GM12878 (cell line): Measurements from ENCODE around the gene TAS2R19. TPM values are rescaled to one million over a fixed set of nuclear protein-coding genes. Genes with fewer than 3 reads are reported as not detected.
A peak's percentile ranks its signal among the peaks of the same experiment; 100 is the strongest.
"Not testable (repeated sequence)": the region's sequence is repeated elsewhere in the genome, so short reads cannot be mapped to it uniquely, and the experiment has no call there.

Experiments
- ATAC-seq: fragments of 200-7000 bp; cut with Tn5 transposase; 3 replicates; pipeline ENCODE4 v1.9.1; 2020; ENCODE audit warnings: mild to moderate bottlenecking, moderate library complexity
- BruUV-seq: library from RNA; stranded (reverse); fragments of 400-500 nt; replicated peaks from 2 replicates; lab custom pipeline; 2021; lab: Mats Ljungman, UMichigan
- CTCF ChIA-PET: fragments of 300-600 bp; sonication (Branson Sonifier 250); formaldehyde crosslinking; extraction: SDS; loops from one replicate; lab custom pipeline; 2021; ENCODE audit warnings: inconsistent platforms; lab: Yijun Ruan, JAX
- POLR2A ChIA-PET: fragments of 350-600 bp; formaldehyde crosslinking; extraction: SDS; loops from one replicate; lab custom pipeline; 2021; ENCODE audit warnings: inconsistent platforms; lab: Charles Lee
- RAD21 ChIA-PET: fragments of 300-600 bp; sonication (Branson Sonifier 250); formaldehyde crosslinking; loops from one replicate; lab custom pipeline; 2023; ENCODE audit warnings: antibody characterized with exemption; ENCODE audit not compliant: unreplicated experiment; lab: Charles Lee
- SMC1A ChIA-PET: fragments of 300-600 bp; sonication (Branson Sonifier 250); formaldehyde crosslinking; loops from one replicate; lab custom pipeline; 2023; ENCODE audit not compliant: unreplicated experiment, uncharacterized antibody; lab: Charles Lee
- DNase-seq: peaks from one replicate; pipeline ENCODE4 v3.0.0-alpha.2; 2011; ENCODE audit warnings: low read depth, low spot score
- FAIRE-seq: peaks from 3 replicates; lab custom pipeline; 2011; peaks lifted over from hg19 to GRCh38; lab: Jason Lieb, UNC
- H2AFZ ChIP-seq: 2 replicates; pipeline ENCODE4 v1.6.0; 2011; ENCODE audit warnings: low read depth, low read length, control low read depth; ENCODE audit not compliant: control insufficient read depth
- H3K27ac ChIP-seq: 2 replicates; pipeline ENCODE4 v1.5.1; 2011; ENCODE audit warnings: control low read depth; ENCODE audit not compliant: control insufficient read depth, insufficient read depth
- H3K27me3 ChIP-seq, 2 experiments: replicated peaks in 1 of 2; 2 replicates each; pipeline versions ENCODE4 v1.6.0 to v1.6.1; 2011; ENCODE audit warnings: low read length in 1 of 2; ENCODE audit not compliant: control insufficient read depth in 2 of 2, insufficient read depth in 2 of 2
- H3K36me3 ChIP-seq, 2 experiments: 2 replicates each; pipeline ENCODE4 v1.5.1; 2011; ENCODE audit warnings: low read length in 1 of 2; ENCODE audit not compliant: control insufficient read depth in 2 of 2, insufficient read depth in 2 of 2
- H3K4me1 ChIP-seq: 2 replicates; pipeline ENCODE4 v1.6.1; 2011; ENCODE audit warnings: mild to moderate bottlenecking, low read length, moderate library complexity, mixed read lengths; ENCODE audit not compliant: control insufficient read depth, insufficient read depth
- H3K4me2 ChIP-seq: 2 replicates; pipeline ENCODE4 v1.6.0; 2011; ENCODE audit warnings: control low read depth; ENCODE audit not compliant: control insufficient read depth, insufficient read depth
- H3K4me3 ChIP-seq: fragments of 200-600 bp; sonication (generic); 2 replicates; pipeline ENCODE4 v1.5.1; 2016
- H3K79me2 ChIP-seq: 2 replicates; pipeline ENCODE4 v1.6.0; 2011; ENCODE audit warnings: low read length; ENCODE audit not compliant: control insufficient read depth, insufficient read depth
- H3K9ac ChIP-seq: 2 replicates; pipeline ENCODE4 v1.8.0; 2011; ENCODE audit warnings: low read length, control low read depth, mixed read lengths; ENCODE audit not compliant: control insufficient read depth, insufficient read depth
- H3K9me3 ChIP-seq: replicated peaks from 3 replicates; pipeline ENCODE4 v1.5.1; 2011; ENCODE audit warnings: mild to moderate bottlenecking, low read length; ENCODE audit not compliant: control insufficient read depth, insufficient read depth
- H4K20me1 ChIP-seq: 2 replicates; pipeline ENCODE4 v1.6.0; 2011; ENCODE audit not compliant: control insufficient read depth, insufficient read depth
- HCFC1 ChIP-seq: fragments of 150-350 bp; IDR thresholded peaks from 2 replicates; pipeline ENCODE4 v1.6.1; 2014; ENCODE audit warnings: low read length
- NFYB ChIP-seq: IDR thresholded peaks from 2 replicates; pipeline ENCODE4 v1.6.1; 2011; ENCODE audit warnings: low read depth, mild to moderate bottlenecking, low read length, improper control_type of control experiment, moderate library complexity; ENCODE audit not compliant: insufficient read depth
- PAX5 ChIP-seq: IDR thresholded peaks from 2 replicates; pipeline ENCODE4 v1.6.1; 2011; ENCODE audit warnings: low read depth, low read length, borderline replicate concordance
- ZBED1 ChIP-seq: IDR thresholded peaks from 2 replicates; pipeline ENCODE4 v1.6.1; 2016; ENCODE audit warnings: borderline replicate concordance
- WGBS: methylation state at CpG from one replicate; pipeline ENCODE4 v1.1.6; 2016; ENCODE audit warnings: low lambda C conversion rate; ENCODE audit not compliant: insufficient replicate concordance, insufficient coverage; ENCODE audit errors: missing lambda C conversion rate; 5-methylcytosine and 5-hydroxymethylcytosine counted together
- in situ Hi-C: fragments of 300-500 bp; cut with MboI; formaldehyde crosslinking; loops from 9 replicates; pipeline ENCODE4 v1.14.3; 2018; ENCODE audit warnings: mixed read lengths
- intact Hi-C: fragments of 100-400 bp; cut with micrococcal nuclease; formaldehyde crosslinking; loops from one replicate; pipeline ENCODE4 v1.14.2; 2022; ENCODE audit not compliant: unreplicated experiment
- polyA plus RNA-seq, 11 experiments: library from polyadenylated mRNA; depleted of rRNA in 4 of 11; unstranded in 6 of 11; stranded (reverse) in 5 of 11; fragments of >200 nt; fragmentation: Nextera tagmentation in 4 of 11; fragmentation: Illumina TruSeq in 1 of 11; extraction: Ambion mirVana in 4 of 11; extraction: Trizol in 1 of 11; gene quantifications; 1 replicate in 1 of 11; 2 replicates in 10 of 11; pipeline versions ENCODE4 v1.2.1 to v1.2.3, GENCODE V29; 2011 to 2016; ENCODE audit warnings: inconsistent platforms in 2 of 11, missing spikeins in 2 of 11, low read depth in 1 of 11
- total RNA-seq, 4 experiments: library from RNA; depleted of rRNA in 3 of 4; stranded (reverse); fragments of >200 nt in 3 of 4; fragmentation: Illumina TruSeq in 1 of 4; extraction: Trizol in 1 of 4; gene quantifications; 2 replicates each; pipeline versions ENCODE4 v1.2.1 to v1.2.3, GENCODE V29; 2013 to 2021
- TF ChIP-seq, protein P1 (sequence below): IDR thresholded peaks from 2 replicates; pipeline ENCODE4 v1.6.1; 2012; ENCODE audit warnings: improper control_type of control experiment, low read depth, low read length; ENCODE audit not compliant: insufficient replicate concordance

TAS2R19 gene
- total and polyA plus RNA-seq, 10 of the 15 experiments (the other 5 are each of a cell fraction or from before 2014, with no cell fraction given) = 0.10 to 6.9 (median 0.46) TPM; not detected in 1

DNA sequence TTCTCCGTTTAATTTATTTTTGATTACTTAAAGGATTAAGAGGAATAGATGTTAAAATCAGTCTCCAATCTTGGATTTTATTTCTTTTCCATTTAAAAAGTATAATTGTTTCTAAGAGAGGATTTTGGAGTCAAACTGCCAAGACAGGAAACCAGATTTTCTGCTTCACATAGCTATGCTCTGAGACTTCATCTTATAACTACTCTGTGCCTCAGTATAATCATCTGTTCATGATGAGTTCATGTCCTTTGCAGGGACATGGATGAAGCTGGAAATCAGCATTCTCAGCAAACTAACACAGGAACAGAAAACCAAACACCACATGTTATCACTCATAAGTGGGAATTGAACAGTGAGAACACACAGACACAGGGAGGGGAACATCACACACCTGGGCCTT, 17.7 kb upstream of the TAS2R19 start (continued):
- TF ChIP-seq, protein P1, sequence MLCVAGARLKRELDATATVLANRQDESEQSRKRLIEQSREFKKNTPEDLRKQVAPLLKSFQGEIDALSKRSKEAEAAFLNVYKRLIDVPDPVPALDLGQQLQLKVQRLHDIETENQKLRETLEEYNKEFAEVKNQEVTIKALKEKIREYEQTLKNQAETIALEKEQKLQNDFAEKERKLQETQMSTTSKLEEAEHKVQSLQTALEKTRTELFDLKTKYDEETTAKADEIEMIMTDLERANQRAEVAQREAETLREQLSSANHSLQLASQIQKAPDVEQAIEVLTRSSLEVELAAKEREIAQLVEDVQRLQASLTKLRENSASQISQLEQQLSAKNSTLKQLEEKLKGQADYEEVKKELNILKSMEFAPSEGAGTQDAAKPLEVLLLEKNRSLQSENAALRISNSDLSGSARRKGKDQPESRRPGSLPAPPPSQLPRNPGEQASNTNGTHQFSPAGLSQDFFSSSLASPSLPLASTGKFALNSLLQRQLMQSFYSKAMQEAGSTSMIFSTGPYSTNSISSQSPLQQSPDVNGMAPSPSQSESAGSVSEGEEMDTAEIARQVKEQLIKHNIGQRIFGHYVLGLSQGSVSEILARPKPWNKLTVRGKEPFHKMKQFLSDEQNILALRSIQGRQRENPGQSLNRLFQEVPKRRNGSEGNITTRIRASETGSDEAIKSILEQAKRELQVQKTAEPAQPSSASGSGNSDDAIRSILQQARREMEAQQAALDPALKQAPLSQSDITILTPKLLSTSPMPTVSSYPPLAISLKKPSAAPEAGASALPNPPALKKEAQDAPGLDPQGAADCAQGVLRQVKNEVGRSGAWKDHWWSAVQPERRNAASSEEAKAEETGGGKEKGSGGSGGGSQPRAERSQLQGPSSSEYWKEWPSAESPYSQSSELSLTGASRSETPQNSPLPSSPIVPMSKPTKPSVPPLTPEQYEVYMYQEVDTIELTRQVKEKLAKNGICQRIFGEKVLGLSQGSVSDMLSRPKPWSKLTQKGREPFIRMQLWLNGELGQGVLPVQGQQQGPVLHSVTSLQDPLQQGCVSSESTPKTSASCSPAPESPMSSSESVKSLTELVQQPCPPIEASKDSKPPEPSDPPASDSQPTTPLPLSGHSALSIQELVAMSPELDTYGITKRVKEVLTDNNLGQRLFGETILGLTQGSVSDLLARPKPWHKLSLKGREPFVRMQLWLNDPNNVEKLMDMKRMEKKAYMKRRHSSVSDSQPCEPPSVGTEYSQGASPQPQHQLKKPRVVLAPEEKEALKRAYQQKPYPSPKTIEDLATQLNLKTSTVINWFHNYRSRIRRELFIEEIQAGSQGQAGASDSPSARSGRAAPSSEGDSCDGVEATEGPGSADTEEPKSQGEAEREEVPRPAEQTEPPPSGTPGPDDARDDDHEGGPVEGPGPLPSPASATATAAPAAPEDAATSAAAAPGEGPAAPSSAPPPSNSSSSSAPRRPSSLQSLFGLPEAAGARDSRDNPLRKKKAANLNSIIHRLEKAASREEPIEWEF = no peak

GRCh38 chr12:11039171-11039570, 16.8 kb upstream of the TAS2R19 start:
- Histone ChIP-seq H3K4me2 (no peak overlapping the region), H2AFZ (no peak overlapping the region), H3K4me1 (no peaks in the 10 kb centered on the region), H3K27me3 (no peaks in the 10 kb centered on the region), H3K9ac (no peak overlapping the region), H3K36me3 (no peaks in the 10 kb centered on the region; a peak in 1 of 4 replicates), H3K27ac (no peak overlapping the region), H4K20me1 (no peaks in the 10 kb centered on the region), H3K9me3 (no peaks in the 10 kb centered on the region; the same call in 2 of the 3 replicates), H3K79me2 (no peaks in the 10 kb centered on the region; the same call in 1 of the 2 replicates), H3K4me3 (no peak overlapping the region)
- in situ Hi-C loops (no loop called here), intact Hi-C loops (no loop called here)
- ATAC-seq (no peak), DNase-seq (no peak), FAIRE-seq (no peak)
- CTCF ChIA-PET = no interaction called here
- SMC1A ChIA-PET = interaction anchor here (0.7 kb wide), 1 partner anchor 129 kb away, joined by 3 read pairs; no protein-coding TSS in a partner anchor
- RAD21 ChIA-PET = no interaction called here
- no TSS peak for BruUV-seq
- POLR2A ChIA-PET = no interaction called here
- 99% methylated on average over 3 of the region's 3 CpGs for WGBS
- TF ChIP-seq NFYB (no peak), ZBED1 (no peak), HCFC1 (no peak), PAX5 (no peak)

GRCh38 chr12:11033959-11034358, 11.5 kb upstream of the TAS2R19 start:
- intact Hi-C loops, CTCF ChIA-PET, H2AFZ ChIP-seq, SMC1A ChIA-PET, H3K79me2 ChIP-seq, POLR2A ChIA-PET, H3K9me3 ChIP-seq, H3K27me3 ChIP-seq, H3K9ac ChIP-seq, BruUV-seq, H3K4me3 ChIP-seq, H3K36me3 ChIP-seq, H4K20me1 ChIP-seq, H3K4me2 ChIP-seq, DNase-seq, in situ Hi-C loops, H3K4me1 ChIP-seq, FAIRE-seq, RAD21 ChIA-PET, H3K27ac ChIP-seq: not testable (repeated sequence)
- ATAC-seq = peak; percentile 56
- 100% methylated on average over 1 of the region's 3 CpGs for WGBS
